NCI-H2107 treated with DMSO at 0.1 percent for 48 hours (cell line): ENCODE data around the gene CCDC28B.
A peak's percentile ranks its signal among the peaks of the same experiment; 100 is the strongest.
"Not testable (repeated sequence)": the region's sequence is repeated elsewhere in the genome, so short reads cannot be mapped to it uniquely, and the experiment has no call there.

Experiments
- DNase-seq: peaks from one replicate; lab custom pipeline; 2025; ENCODE audit not compliant: unreplicated experiment; lab: John Stamatoyannopoulos, UW

The CCDC28B gene

GRCh38 chr1:32200226-32201010 lies at the start of gene CCDC28B:
Gene CCDC28B, plus strand, starts transcription at chr1:32200595. Its CDS starts 1,341 bp downstream, at chr1:32201936.
- peak; percentile 93 for DNase-seq

- no peak for DNase-seq
Measured at GRCh38 chr1:32150847-32151246, 49.5 kb upstream of the CCDC28B start.

- peak; percentile 35 for DNase-seq
Measured at GRCh38 chr1:32151319-32151787, 49.0 kb upstream of the CCDC28B start.

GRCh38 chr1:32159189-32159588 lies 41.2 kb upstream of the CCDC28B start:
- DNase-seq, result no peak

- DNase-seq, result no peak
Measured at GRCh38 chr1:32163405-32163804, 37.0 kb upstream of the CCDC28B start.

- DNase-seq, result not testable (repeated sequence)
Measured at GRCh38 chr1:32165633-32166032, 34.8 kb upstream of the CCDC28B start.

- DNase-seq, result no peak
Measured at GRCh38 chr1:32170991-32171390, 29.4 kb upstream of the CCDC28B start.

- no peak for DNase-seq
Measured at GRCh38 chr1:32172621-32173245, 27.7 kb upstream of the CCDC28B start.

GRCh38 chr1:32178380-32179192 lies 21.8 kb upstream of the CCDC28B start:
- no peak for DNase-seq

GRCh38 chr1:32179193-32179442 lies 21.3 kb upstream of the CCDC28B start:
- DNase-seq, result no peak

- DNase-seq, result peak; percentile 93
Measured at GRCh38 chr1:32179443-32180185, 20.8 kb upstream of the CCDC28B start, which contains the start of gene TXLNA. Gene TXLNA, plus strand, starts transcription at chr1:32179675. Its CDS starts 671 bp downstream, at chr1:32180346.

GRCh38 chr1:32180186-32181060 lies 20.0 kb upstream of the CCDC28B start:
- DNase-seq, result no peak

- no peak for DNase-seq
Measured at GRCh38 chr1:32181065-32181464, 19.3 kb upstream of the CCDC28B start.

GRCh38 chr1:32181563-32181962 lies 18.8 kb upstream of the CCDC28B start:
- DNase-seq, result no peak

- DNase-seq, result no peak
Measured at GRCh38 chr1:32182060-32182459, 18.3 kb upstream of the CCDC28B start.

- no peak for DNase-seq
Measured at GRCh38 chr1:32184650-32185049, 15.7 kb upstream of the CCDC28B start.

- no peak for DNase-seq
Measured at GRCh38 chr1:32186077-32186476, 14.3 kb upstream of the CCDC28B start.

- DNase-seq, result no peak
Measured at GRCh38 chr1:32186491-32186890, 13.9 kb upstream of the CCDC28B start.

- DNase-seq, result no peak
Measured at GRCh38 chr1:32187850-32188249, 12.5 kb upstream of the CCDC28B start.
